Keratinocyte (primary cell): ENCODE data around the gene STAT3.

Experiments used
- EZH2 ChIP-seq: IDR thresholded peaks from one replicate; pipeline ENCODE4 v1.6.1; 2012; ENCODE audit warnings: inconsistent platforms, mild to moderate bottlenecking, low read length, moderate library complexity
- TF ChIP-seq, protein P1 (sequence below), 3 experiments: IDR thresholded peaks in 1 of 3; conservative IDR thresholded peaks in 1 of 3; optimal IDR thresholded peaks in 1 of 3; 2 replicates in 2 of 3; 3 replicates in 1 of 3; pipeline versions ENCODE3 to v1.5.1; 2011; ENCODE audit warnings: low read length in 3 of 3, mild to moderate bottlenecking in 3 of 3, moderate library complexity in 2 of 3, control low read depth in 1 of 3, inconsistent platforms in 1 of 3; ENCODE audit not compliant: insufficient read depth in 2 of 3; ENCODE audit errors: extremely low read depth in 1 of 3

DNA sequence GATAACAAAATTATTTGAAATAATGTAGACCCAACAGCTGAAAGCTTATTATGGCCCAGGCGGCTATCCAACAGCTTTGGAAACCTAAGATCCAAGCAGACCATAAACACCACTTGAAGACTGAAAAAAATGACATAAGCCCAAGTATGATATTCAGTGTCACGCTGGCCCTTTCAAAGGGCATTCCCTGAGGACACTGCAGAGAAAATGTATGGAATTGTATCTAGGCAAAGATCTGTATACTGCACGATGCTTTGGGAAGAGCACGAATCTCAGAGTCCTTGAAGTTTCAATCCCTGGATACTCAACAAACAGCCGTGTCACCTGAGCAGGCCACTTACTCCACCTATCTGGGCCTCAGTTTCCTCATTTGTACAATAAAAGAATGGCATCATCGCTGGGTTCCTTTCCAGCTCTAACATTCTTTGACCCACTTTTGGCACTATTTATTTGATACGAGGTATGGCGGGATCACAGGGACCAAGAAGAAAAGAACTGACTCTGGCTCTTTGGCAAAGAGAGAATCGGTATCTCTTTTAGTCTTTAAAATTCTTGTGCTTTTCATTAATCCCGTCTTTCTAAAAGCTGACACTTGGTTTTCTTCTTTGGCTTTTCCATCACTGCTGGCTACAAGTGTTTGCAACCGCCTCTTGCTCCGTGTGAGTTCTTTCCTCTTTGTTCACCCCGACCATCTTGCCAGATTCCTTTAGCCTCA is 113.3 kb downstream of the STAT3 start:
- TF ChIP-seq, protein P1, sequence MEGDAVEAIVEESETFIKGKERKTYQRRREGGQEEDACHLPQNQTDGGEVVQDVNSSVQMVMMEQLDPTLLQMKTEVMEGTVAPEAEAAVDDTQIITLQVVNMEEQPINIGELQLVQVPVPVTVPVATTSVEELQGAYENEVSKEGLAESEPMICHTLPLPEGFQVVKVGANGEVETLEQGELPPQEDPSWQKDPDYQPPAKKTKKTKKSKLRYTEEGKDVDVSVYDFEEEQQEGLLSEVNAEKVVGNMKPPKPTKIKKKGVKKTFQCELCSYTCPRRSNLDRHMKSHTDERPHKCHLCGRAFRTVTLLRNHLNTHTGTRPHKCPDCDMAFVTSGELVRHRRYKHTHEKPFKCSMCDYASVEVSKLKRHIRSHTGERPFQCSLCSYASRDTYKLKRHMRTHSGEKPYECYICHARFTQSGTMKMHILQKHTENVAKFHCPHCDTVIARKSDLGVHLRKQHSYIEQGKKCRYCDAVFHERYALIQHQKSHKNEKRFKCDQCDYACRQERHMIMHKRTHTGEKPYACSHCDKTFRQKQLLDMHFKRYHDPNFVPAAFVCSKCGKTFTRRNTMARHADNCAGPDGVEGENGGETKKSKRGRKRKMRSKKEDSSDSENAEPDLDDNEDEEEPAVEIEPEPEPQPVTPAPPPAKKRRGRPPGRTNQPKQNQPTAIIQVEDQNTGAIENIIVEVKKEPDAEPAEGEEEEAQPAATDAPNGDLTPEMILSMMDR (optimal IDR thresholded peaks at IDR 0.05 in 1 of 3, IDR thresholded peaks at IDR 0.05 in 1 of 3, conservative IDR thresholded peaks at IDR 0.05 in 1 of 3; ENCODE audit: extremely low read depth in 1 of 3, insufficient read depth in 2 of 3, low read length in 3 of 3): no peak
- no peak for TF ChIP-seq EZH2
